GM18909 (cell line): ENCODE results near the gene THAP8.
"Not testable (repeated sequence)": the region's sequence is repeated elsewhere in the genome, so short reads cannot be mapped to it uniquely, and the experiment has no call there.

Source experiments
- ATAC-seq: cut with Tn5 transposase; IDR thresholded peaks from one replicate; pipeline ENCODE4 v1.9.1; 2021; ENCODE audit warnings: mild to moderate bottlenecking; ENCODE audit not compliant: unreplicated experiment, poor library complexity

THAP8 gene

DNA sequence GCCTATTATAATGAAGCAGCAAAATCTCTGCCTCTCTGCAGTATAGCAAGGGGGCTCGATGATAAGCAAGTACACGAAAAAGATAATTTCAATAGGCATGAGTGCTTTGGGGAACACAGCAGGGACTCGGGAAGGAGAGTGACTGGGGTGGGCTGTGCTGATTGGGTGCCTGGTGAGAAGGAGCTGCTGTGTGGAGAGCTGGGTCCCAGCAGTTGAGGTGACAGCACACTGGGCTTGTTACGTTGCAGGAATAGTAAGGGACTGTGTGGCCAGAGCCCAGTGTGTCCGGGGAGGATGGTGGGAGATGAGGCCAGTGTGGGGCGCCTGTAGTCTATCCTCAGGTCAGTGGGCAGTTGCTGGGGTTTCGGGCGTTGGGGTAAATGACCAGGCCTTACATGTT, 18.0 kb upstream of the THAP8 start:
- no peak for ATAC-seq

DNA sequence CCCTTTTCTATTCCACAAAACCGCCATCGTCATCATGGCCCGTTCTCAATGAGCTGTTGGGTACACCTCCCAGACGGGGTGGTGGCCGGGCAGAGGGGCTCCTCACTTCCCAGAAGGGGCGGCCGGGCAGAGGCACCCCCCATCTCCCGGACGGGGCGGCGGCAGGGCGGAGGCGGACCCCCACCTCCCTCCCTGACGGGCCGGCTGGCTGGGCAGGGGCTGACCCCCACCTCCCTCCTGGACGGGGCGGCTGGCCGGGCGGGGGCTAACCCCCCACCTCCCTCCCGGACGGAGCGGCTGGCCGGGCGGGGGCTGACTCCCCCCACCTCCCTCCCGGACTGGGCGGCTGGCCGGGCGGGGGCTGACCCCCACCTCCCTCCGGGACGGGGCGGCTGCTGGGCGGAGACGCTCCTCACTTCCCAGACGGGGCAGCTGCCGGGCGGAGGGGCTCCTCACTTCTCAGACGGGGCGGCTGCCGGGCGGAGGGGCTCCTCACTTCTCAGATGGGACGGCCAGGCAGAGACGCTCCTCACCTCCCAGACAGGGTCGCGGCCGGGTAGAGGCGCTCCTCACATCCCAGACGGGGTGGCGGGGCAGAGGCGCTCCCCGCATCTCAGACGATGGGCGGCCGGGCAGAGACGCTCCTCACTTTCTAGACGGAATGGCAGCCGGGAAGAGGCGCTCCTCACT, 14.9 kb upstream of the THAP8 start:
- not testable (repeated sequence) for ATAC-seq

DNA sequence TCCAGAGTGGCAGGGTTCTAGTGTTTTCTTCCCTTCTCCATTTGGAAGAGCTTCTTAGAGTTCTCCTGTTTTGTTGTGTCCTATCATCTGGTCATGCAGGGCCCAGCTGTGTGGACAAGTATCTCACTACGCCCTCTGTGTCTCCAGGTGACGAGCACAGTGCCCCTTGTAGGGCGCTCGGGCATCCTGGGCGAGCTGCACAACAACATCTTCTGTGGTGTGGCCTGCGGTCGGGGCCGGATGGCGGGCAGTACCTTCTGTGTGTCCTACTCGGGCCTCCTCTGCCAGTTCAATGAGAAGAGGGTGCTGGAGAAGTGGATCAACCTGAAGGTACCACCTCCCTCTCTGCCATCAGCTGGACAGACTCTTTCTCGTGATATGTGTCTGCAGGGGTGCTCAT, 13.6 kb upstream of the THAP8 start:
- no peak for ATAC-seq

DNA sequence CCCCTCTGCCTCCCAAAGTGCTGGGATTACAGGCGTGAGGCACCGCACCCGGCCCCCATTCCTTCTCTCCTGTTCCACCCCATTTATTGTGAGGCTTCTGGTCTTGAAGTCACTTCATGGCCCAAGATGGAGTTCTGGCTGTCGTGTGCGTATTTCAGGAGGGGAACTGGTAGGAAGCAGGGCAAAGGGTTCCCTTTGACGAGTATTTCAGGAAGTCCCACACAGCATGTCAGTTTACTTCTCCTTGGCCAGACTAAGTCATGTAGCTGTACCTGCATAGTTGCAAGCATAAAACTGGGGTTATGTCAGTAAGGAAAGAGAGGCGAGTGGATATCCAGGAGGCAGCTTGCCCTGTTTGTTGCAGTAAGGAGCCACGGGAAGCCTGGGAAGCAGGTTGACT, 10.7 kb upstream of the THAP8 start:
- no peak for ATAC-seq

DNA sequence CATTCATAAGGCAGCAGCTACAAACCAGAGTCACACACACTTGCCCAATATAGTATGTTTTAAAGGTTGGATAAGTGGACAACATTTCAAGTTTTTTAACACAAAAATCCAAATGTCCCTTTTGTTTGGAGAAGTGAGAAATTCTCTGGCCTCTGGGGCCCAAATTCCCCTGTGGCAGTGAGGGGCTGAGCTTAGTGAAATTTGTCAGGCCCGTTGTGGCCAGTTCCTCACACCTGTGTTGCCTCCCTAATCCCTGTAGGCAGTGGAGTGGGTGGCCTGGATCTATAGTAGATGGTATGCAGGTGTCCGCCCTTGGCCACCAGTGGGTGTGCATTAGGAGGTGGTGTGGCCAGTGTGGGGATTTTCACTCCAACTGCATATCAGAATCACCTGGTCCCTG, 7.3 kb upstream of the THAP8 start:
- no peak for ATAC-seq

DNA sequence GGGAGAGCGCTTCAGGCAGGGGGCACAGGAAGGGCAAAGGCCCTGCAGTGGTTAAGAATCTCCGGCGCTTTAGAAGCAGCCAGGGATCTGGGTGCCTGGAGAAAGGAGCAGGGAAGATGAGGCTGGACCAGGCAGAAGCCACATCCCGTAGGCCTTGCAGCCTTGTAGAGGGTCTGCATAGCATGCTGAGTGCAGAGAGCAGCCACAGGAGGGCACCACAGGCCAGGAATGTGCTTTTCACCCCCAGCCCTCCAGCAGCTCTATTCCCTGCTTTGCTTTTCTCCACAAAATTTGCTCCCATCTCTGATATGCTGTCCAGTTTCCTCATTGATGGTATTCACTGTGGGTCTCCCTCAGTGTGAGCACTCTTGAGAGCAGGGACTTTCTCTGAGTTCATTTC, 6.3 kb upstream of the THAP8 start:
- no peak for ATAC-seq

DNA sequence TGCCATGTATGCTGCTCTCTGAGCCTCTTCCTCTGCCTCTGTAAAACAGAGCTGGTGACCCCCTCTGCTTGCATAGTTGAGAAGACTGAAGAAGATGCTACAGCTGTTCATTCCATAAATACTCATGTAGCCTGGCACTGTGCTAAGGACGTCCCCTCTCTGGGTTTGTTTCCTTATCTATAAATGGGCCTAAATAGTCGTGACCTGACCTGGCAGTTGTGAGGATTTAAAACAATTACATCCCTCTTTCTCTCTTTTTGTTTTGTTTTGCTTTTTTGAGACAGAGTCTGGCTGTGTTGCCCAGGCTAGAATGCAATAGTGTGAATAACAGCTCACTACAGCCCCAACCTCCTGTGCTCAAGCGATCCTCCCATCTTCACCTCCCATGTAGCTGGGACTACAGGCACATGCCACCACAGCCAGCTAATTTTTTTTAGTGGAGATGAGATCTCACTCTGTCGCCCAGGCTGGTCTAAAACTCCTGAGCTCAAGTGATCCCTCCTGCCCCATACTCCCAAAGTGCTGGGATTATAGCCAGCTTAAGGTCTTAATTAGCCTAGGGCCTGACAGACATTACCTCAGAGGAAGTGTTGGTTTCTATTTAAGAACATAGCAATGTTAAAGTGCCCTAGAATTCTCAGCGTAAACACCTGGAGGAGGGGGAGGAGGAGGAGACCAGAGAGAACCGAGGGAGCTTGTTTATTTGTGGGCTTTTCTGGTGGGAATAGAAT, 5.3 kb upstream of the THAP8 start:
- no peak for ATAC-seq

DNA sequence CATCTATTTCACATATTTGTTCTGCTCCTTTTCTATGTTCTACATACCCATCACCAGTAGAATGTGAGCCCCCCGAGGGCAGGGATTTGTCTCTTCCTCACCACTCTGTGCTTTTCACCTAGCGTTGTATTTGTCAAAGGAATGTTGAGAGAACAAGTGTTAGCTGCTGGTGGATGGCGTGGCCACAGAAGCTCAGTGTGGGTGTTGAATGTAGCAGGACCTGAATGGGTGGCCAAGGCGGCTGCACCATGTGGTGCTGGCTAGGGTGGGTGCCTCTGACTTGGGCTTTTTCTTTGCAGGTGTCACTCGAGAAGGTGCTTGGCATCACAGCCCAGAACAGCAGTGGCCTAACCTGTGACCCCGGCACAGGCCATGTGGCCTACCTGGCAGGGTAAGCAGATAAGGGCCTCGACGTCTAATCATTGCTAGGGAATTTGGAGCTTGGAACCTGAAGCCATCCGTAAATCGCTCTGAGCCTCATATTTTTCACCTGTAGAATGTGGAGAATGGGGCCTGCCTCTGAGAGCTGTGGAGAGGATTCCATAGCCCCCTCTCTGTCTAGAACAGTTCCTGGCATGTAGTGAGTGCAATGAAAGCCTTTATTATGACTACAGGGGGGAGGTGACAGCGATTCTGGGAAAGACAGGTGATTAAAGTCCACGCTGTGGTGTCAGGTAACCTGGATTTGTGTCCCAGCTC, 4.5 kb upstream of the THAP8 start:
- ATAC-seq, result no peak

DNA sequence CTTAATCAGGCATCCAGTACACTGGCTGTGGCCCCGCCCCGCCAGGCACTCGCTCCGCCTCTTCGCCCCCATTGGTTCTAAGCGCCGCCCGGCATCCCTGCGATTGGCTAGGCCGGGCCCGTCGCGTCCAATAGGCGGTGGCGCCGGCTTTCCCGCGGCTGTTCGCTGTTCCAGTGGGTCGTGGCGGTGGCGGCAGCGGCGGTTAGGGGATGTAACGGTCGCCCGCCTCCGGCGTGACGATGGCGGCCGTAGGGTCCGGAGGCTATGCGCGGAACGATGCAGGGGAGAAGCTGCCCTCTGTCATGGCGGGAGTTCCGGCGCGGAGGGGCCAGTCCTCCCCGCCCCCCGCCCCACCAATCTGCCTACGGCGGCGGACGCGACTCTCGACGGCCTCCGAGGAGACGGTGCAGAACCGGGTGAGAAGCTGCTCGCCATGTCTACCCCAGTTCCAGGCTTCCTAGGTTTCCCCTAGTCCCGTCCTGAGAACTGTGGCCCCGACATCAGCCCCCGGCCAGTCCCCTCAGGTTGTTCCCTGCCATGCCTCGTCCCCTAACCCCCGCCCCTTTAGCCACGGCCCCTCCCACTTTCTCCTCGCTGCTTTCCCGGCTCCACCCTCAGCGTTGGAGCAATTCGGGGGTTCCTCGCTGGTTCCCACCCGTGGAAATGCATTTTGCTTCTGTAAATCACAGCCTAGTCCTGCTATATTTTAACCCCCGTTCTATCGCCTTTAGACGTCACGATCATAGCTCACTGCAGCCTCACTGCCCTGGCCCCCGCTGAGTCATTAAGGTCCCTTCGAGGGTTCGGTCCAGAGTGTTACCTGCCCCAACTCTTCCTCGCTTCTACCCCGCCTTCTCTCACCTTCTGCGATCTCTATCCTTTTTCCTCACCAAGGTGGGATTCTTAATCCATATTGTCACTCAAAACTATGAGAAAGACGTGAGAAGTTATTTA, 925 bp upstream of the THAP8 start, which contains the start of gene WDR62:
WDR62 (plus strand) TSS at position 165 of the 954 bp plus-strand sequence; CDS start at position 240, 75 bp downstream.
- peak; percentile 76 for ATAC-seq

DNA sequence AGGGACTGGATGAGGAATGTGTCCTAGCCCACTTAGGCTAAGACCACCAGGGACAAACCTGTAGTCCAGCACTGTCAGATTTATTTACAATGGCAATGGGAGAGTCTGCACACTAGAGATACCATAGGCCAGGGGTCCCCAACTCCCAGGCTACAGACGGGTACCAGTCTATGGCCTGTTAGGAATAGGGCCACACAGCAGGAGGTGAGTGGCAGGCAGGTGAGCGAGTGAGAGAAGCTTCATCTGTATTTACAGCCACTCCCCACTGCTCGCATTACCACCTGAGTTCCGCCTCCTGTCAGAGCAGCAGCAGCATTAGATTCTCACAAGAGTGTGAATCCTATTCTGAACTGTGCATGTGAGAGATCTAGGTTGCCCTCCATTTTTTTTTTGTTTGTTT, 2.4 kb downstream of the THAP8 start:
- no peak for ATAC-seq

DNA sequence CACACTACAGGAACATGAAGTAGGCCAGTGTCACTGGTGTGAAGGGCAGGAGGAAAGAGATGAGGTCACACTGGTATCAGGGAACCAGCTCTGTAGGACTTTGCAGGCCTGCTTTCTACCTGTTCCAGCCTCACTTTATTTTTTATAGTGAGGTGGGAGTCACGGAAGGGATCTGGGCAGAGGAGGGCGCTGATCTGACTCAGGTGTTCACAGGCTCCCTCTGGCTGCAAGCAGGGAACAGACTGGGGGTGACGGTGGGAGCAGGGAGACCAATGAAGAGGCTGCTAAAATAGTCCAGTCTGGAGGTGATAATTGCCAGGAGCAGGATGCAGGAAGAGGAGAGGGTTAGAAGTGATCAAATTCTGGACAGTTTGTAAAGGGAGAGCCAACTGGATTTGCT, 2.8 kb downstream of the THAP8 start:
- ATAC-seq, result no peak

DNA sequence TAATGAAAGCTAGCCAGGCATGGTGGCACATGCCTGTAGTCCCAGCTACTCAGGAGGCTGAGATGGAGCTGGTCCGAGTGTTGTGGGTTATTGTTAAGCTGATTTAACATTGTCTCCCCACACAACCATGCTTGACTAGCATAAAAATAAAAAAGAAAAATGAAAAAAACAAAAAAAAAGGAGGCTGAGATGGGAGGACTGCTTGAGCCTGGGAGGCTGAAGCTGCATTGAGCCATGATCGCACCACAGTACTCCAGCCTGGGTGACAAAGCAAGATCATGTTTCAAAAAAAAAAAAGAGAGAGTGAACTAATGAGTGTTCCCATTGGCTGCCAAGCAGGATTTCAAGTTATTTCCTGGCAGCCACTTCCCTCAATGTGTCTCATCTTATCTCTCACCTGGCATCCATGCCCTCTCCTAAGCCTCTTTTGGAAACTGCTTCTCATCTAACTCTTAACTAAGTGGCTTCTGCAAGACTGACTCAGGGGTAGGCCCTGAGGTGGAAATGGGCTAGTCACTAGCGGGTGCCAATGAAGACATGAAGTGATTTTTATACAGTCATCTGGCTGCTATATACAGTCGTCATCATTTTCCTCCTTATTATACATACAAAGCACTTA, 4.9 kb downstream of the THAP8 start:
- no peak for ATAC-seq

DNA sequence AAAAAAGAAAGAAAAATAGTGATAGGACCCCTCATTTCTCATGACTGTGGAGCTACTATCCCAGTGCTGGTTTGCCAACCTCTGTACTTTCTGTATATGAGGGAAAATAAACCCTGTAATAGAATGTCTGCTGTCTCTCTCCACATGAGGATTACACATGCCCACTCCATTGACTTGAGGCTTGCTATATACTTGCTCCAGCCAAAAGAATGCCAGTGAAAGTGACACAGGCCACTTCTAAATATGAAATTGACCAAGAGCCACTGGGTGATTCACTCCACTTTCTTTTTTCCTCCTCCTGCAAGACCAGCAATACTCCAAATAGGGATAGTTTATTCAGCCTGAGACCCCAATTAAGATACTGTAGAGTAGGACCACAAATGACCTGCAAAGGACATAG, 6.2 kb downstream of the THAP8 start:
- ATAC-seq, result no peak

DNA sequence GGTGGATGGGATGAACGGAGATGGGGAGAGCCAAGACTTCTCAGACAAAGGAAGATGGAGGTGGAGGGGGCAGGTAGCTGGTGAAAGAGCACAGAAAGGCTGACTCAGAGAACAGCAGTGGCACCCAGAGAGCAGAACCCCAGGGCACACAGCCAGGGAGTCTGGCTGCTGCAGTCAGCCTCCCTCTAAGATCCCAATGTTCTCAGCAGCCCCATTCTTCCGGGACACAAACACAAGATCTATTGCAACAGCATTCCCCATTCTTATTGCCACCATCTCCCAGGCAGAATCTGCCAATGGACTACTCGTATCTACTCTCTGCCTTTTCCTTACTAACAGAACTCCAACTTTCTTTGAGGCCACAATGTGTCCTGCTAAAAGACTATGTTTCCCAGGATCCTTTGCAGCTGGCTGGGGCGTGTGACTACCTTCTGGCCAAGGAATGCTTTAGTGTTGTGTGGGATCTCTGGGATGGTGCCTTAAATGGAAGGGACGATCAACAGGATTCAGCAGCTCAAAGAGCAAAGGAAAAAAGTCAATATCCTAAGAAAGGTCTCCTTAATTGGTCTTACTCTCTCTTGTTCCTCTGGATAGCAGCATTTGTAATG, 7.5 kb downstream of the THAP8 start:
- no peak for ATAC-seq

DNA sequence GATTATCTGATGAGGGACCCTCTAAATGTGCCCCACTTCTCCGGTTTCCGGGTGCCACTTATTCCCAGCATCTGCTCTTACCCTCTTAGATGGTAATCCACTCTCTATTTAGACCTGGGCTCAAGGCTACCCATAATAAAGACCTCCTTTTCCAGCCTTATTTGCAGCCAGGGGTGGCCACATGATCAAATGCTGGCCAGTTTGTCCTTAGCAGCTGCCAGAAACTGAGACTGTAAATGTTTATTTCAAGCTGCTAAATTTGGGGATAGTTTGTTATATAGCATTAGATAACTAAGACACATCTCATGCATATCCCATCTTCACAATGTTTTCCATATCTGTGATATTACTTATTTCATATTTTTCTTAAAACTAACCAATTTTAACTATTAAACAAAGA, 10.1 kb downstream of the THAP8 start:
- ATAC-seq, result no peak

DNA sequence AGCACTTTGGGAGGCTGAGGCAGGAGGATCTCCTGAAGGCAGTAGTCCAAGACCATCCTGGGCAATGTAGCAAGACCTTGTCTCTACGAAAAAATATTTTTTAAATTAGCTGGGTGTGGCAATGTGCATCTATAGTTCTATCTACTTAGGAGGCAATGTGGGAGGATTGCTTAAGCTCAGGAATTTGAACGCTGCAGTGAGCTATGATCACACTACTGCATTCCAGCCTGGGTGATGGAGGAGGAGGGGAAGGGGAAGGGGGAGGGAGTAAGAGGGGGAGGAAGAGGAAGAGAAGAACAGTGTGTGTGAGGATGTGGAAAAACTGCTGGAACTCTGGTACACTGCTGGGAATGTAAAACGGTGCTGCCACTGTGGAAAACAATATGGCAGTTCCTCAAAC, 12.3 kb downstream of the THAP8 start:
- no peak for ATAC-seq

DNA sequence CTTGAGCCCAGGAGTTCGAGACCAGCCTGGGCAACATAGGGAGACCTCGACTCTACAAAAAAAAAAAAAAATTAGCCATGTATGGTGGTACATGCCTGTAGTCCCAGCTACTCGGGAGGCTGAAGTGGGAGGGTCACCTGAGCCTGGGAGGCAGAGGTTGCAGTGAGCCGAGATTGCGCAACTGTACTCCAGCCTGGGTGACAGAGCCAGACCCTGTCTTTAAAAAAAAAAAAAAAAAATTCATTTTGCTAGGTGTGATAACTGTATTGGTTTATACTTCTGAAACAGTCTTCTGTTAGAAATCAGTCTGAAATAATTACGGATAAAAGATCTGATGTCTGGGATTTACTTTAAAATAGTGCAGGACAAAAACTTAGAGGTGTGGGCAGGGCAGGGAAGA, 13.0 kb downstream of the THAP8 start:
- not testable (repeated sequence) for ATAC-seq

DNA sequence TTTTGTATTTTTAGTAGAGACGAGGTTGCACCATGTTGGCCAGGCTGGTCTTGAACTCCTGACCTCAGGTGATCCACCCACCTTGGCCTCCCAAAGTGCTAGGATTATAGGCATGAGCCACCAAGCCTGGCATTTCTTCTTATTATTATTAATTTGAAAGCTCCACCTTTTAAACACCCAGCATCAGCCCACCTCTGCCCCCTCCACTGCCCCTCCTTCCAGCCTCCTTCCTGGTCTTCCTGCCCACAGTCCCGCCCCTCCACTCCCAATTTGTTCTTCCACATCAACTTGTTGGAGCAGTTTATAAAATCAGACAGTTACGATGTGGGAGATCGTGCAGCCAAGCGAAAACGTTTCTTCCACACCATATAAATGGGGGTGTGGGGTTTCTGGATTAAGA, 13.6 kb downstream of the THAP8 start:
- no peak for ATAC-seq

DNA sequence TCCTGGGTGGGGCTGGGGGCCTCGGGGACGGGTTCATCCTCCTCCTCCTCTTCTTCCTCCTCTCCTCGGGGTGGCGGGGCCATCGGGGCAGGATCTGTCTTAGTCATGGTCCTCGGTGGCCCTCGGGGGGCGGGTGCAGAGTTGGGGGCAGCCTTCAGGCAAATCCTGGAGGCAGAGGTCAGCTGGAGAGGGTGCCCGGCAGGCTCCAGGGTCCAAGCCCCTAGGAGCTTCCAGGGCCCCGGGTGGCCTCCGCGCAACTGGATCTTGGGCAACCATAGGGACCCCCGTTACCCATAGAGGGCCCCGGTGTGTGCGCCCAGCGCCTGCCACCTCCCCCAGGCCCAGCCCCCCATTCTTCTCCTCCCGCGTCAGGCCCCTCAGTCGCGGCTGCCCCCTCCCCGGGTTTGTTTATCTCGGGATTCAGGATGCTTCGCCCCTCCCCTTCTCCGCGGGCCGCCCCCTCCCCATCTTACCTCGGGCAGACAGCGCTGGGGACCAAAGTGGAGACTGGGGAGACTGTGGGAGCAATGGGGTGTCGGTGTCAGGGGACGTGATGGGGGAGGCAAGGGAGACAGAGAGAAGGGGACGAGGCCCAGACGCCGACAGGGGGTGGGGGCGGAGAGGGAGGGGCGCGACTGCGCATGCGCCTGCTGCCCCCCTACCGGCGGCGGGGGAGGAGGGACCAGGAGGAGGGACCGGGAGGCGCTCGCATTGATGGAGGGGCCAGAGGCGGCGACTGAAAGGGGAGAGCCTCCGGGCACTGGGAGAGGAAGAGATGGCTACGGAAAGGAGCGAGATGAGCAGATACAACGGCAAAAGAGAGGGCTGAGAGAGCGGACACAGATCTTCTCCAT, 21.6 kb downstream of the THAP8 start, which contains the start of gene CLIP3:
CLIP3 (minus strand) TSS at position 623 of the 854 bp plus-strand sequence; CDS start at position 107, 516 bp downstream.
- no peak for ATAC-seq
